Mucosa of stomach (tissue), 1 donor: ENCODE measurements around the gene RNF103.

Experiments
- H3K27me3 ChIP-seq: one replicate; pipeline ENCODE4 v1.7.0; 2013; ENCODE audit warnings: mild to moderate bottlenecking, low read length; ENCODE audit not compliant: control insufficient read depth, insufficient read depth
- H3K36me3 ChIP-seq: one replicate; pipeline ENCODE4 v1.7.0; 2013; ENCODE audit warnings: low read length; ENCODE audit not compliant: control insufficient read depth, insufficient read depth
- H3K4me1 ChIP-seq: one replicate; pipeline ENCODE4 v1.7.0; 2013; ENCODE audit warnings: mild to moderate bottlenecking, low read length; ENCODE audit not compliant: control insufficient read depth, insufficient read depth
- H3K4me3 ChIP-seq: one replicate; pipeline ENCODE4 v1.7.0; 2013; ENCODE audit warnings: low read length
- H3K9ac ChIP-seq: one replicate; pipeline ENCODE4 v1.7.0; 2013; ENCODE audit warnings: mild to moderate bottlenecking, low read length, moderate library complexity
- H3K9me3 ChIP-seq: one replicate; pipeline ENCODE4 v1.7.0; 2013; ENCODE audit warnings: mild to moderate bottlenecking, low read length, moderate library complexity; ENCODE audit not compliant: control insufficient read depth
- donor health status: Pancreatic carcinoma.

Gene RNF103

DNA sequence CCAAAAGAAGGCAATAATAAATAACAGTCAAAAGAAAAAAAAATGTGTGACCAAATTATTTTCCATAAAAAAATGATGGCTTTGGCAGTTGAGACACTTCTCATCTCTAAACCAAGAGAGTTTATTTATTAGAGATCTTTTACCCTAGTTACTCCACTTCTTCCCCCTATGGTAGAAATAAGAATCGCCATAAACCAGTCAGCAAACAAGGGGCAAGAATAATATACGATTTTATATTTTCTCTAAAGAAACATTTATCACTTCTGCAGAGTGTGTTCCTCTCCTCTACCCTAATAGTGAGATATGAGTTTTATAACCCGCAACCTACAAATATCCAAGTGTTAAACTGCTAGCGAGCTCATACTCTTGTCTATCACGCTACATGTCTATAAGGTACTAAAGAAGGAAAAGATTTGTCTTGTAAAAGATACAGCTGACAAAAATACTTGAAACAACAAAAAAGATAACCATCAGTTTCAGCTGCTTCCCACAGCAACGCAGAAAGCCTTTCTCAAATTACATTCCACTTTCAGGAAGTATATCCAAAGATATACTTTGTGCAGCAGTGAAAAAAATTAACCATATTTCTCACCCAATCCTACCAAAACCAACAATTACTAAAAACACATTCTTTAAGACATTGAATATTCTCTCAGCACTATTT lies 2.3 kb downstream of the RNF103 start:
- Histone ChIP-seq H3K4me1 (peaks cover 24% of the 10 kb centered on the region), H3K4me3 (peak overlapping the region; percentile 75), H3K9ac (peak overlapping the region; percentile 99)

DNA sequence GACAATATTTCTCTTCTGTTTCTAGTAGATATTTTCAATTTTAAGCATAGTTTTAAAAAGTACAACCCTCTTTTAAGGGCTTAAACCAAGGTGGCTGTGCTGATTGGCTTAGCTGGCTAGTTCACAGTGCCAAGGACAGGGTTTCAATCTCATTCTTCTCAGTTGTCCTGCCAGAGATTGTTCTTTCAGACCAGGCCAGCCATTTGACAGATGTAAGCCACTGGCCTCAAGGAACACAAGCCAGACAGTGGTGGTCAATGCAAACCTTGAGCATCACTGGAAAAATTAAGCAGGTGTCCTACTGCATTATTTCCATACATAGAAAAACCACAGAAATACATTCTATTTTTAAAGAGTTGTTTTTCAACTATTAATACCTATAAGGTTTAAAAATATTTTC lies 5.9 kb downstream of the RNF103 start:
- peaks cover 14% of the 10 kb centered on the region for H3K4me1 ChIP-seq
- no peaks in the 10 kb centered on the region for H3K9me3 ChIP-seq
- no peak overlapping the region for H3K4me3 ChIP-seq
- H3K9ac ChIP-seq: no peak overlapping the region
- no peaks in the 10 kb centered on the region for H3K36me3 ChIP-seq
- H3K27me3 ChIP-seq: no peaks in the 10 kb centered on the region

More for the DNA sequence above, 2.3 kb downstream of the RNF103 start:
- H3K9me3 ChIP-seq: no peaks in the 10 kb centered on the region
- H3K27me3 ChIP-seq: no peaks in the 10 kb centered on the region
- H3K36me3 ChIP-seq: no peaks in the 10 kb centered on the region

DNA sequence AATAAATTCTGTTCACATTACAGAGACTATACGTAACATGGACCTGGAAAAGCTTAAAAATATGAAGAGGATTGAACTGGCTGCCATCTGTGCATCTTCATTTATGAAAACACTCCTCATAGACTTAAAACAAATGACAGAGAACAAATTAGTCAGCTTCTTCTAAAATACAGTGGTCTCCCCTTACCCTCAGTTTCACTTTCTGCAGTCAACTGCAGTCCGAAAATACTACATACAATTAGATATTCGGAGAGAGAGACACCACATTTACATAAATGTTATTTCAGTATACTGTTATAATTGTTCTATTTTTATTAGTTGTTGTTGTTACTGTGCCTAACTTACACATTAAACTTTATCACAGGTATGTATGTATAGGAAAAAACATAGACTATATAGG lies 6.5 kb downstream of the RNF103 start:
- Histone ChIP-seq H3K9me3 (no peaks in the 10 kb centered on the region), H3K27me3 (no peaks in the 10 kb centered on the region), H3K9ac (no peak overlapping the region), H3K4me3 (no peak overlapping the region), H3K4me1 (peaks cover 14% of the 10 kb centered on the region), H3K36me3 (no peaks in the 10 kb centered on the region)

DNA sequence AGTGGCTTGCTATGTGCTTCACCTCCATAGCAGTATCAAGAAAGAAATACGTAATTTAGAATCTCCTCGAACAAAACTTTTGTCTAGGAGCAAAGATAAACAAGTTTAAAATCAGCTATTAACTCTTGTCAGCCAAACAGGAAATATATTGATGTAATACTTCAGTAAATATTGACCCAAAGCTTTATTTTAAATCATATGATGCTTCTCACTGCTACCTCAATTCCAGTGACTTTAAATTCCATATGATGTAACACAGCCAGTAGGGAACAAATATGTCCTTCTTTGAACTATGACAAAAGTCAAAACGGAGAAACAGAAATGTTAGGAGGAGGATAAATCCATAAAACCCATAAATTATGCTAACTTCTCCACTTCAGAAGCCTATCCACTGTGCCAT lies 7.2 kb downstream of the RNF103 start:
- no peaks in the 10 kb centered on the region for H3K36me3 ChIP-seq
- no peaks in the 10 kb centered on the region for H3K27me3 ChIP-seq
- H3K9me3 ChIP-seq: no peaks in the 10 kb centered on the region
- no peak overlapping the region for H3K4me3 ChIP-seq
- H3K4me1 ChIP-seq: peaks cover 14% of the 10 kb centered on the region
- H3K9ac ChIP-seq: no peak overlapping the region

DNA sequence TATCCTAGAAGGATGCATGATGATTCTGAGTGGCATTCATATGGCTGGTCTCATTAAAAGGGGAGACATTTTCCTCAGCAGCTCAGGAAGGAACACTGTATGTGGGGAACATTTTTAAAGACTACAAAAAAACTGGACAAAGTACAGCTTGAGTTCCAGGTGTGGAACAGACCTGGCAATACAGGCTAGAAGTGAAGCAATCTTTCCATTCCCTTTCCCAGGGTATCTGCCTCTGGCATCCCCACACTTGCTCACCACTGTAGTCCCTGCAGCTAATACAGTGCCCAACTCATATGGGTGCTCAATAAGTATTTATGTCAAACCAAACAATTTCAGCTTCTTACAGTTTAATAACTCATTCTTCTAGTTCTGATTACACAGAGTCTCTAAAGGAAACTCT lies 8.1 kb downstream of the RNF103 start:
- Histone ChIP-seq H3K27me3 (no peaks in the 10 kb centered on the region), H3K36me3 (no peaks in the 10 kb centered on the region), H3K4me1 (peaks cover 14% of the 10 kb centered on the region), H3K9me3 (no peaks in the 10 kb centered on the region), H3K9ac (no peak overlapping the region), H3K4me3 (no peak overlapping the region)

DNA sequence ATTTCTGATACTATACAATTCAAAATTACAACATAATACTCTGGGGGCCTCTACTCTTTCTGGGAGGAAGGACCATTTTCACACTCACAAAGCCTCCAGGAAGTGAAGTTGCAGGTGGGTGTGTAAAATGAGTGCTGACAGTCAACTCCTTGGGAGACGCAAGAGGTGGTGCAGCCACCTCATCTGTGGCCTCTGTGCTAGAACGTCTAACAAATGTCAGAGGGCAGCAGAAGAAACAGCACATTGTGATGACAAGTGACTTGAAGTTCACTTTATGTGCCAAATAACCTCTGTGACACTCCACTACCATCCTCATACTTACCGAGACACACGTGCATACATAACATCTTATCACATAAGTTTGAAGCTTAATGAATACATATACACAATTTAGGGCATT lies 10.2 kb downstream of the RNF103 start:
- H3K36me3 ChIP-seq: peaks cover 13% of the 10 kb centered on the region
- H3K9me3 ChIP-seq: no peaks in the 10 kb centered on the region
- H3K4me3 ChIP-seq: no peak overlapping the region
- H3K27me3 ChIP-seq: no peaks in the 10 kb centered on the region
- peaks cover 12% of the 10 kb centered on the region for H3K4me1 ChIP-seq
- H3K9ac ChIP-seq: no peak overlapping the region

DNA sequence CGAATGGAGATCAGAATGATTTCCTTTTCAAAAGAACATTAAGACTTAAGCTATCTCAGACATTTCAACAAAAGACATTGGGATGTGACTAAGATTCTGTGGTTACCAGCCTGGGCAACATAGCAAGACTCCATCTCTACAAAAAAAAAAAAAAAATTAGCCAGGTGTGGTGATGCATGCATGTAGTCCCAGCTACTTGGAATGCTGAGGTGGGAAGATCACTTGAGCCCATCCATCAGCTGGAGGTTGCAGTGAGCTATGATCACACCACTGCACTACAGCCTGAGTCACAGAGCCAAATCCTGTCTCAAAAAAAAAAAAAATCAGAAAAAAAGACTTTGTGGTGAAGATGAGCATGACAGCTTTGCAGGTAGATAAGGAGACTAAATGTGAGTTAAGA lies 12.8 kb downstream of the RNF103 start:
- H3K4me1 ChIP-seq: peaks cover under 1% of the 10 kb centered on the region
- H3K27me3 ChIP-seq: no peaks in the 10 kb centered on the region
- no peaks in the 10 kb centered on the region for H3K9me3 ChIP-seq
- no peak overlapping the region for H3K4me3 ChIP-seq
- no peak overlapping the region for H3K9ac ChIP-seq
- peaks cover 14% of the 10 kb centered on the region for H3K36me3 ChIP-seq

DNA sequence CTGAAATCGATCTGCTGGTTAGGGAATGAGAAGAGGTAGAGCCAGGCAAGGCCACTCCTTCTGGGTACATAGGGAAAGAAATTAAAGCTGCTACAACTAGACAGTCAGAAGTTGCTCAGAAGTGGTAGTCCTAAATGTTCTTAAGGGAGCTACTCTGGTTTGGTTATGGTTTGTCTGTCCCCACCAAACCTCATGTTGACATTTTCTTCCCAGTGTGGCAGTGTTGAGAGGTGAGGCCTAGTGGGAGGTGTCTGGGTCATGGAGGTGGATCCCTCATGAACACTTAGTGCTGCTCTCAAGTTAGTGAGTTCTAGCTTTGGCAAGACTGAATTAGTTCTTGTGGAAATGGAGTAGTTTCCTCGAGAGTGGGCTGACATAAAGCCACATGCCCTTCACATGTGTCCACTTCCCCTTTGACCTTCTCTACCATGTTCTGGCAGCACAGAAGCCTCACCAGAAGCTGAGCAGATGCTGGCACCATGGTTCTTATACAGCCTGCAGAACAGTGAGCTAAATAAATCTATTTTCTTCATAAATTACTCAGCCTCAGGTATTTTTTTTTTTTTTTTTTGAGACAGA lies 14.7 kb downstream of the RNF103 start:
- H3K36me3 ChIP-seq: peaks cover 20% of the 10 kb centered on the region
- no peaks in the 10 kb centered on the region for H3K4me1 ChIP-seq
- no peak overlapping the region for H3K9ac ChIP-seq

DNA sequence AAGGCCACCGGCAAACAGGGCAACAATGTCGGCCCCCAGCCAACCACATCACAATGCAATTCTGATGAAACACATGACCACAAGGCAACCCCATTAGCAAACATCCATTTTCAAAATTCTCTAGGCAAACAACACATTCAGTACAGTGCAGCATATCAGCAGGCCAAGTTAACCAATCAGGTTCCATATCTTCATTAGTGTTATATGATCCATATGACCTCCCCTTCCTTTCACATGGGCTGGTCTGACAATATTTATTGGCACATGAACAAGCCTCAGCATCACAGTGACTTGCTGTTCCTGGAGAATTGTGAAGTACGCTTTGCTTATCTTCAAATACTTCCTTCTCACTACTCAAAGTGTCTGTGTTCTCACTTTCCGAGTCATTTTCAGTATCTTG lies 19.8 kb downstream of the RNF103 start:
- peaks cover 13% of the 10 kb centered on the region for H3K36me3 ChIP-seq
- H3K9me3 ChIP-seq: no peaks in the 10 kb centered on the region
- H3K27me3 ChIP-seq: no peaks in the 10 kb centered on the region
- H3K4me1 ChIP-seq: no peaks in the 10 kb centered on the region
- H3K9ac ChIP-seq: no peak overlapping the region
- H3K4me3 ChIP-seq: no peak overlapping the region

More for the DNA sequence above, 14.7 kb downstream of the RNF103 start:
- Histone ChIP-seq H3K9me3 (no peaks in the 10 kb centered on the region), H3K4me3 (no peak overlapping the region), H3K27me3 (no peaks in the 10 kb centered on the region)

DNA sequence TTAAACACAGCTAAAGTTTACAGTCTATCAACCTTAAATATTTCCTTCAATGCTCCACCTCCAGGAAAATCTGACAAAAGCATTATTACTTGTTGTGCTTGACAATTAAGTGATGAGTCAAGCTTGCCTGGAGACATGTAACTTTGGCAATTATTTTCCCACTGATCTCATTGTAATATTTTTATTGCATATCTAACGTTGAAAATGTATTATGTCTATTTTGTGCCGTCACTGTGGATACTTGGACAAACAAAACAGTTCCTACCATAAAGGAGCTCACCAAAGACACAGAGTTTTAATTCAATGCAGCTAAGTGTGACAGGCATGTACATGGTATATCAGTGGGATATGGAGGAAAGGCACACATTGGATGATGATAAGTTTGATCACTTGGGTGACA lies 24.7 kb downstream of the RNF103 start:
- Histone ChIP-seq H3K36me3 (peaks cover 3% of the 10 kb centered on the region), H3K9me3 (no peaks in the 10 kb centered on the region), H3K9ac (no peak overlapping the region), H3K27me3 (no peaks in the 10 kb centered on the region), H3K4me3 (no peak overlapping the region), H3K4me1 (no peaks in the 10 kb centered on the region)

DNA sequence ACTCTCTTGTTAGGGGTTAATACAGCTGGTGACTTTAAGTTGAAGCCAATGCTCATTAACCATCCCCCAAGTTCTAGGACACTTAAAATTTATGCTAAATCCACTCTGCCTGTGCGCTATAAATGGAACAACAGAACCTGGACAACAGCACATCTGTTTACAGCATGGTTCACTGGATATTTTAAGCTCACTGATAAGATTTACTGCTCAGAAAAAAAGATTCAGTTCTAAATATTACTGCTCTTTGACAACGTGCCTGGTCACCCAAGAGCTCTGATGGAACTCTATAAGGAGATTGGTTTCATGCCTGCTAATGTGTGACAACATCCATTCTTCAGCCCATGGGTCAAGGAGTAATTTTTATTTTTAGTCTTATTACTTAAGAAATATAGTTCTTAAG lies 27.5 kb downstream of the RNF103 start:
- Histone ChIP-seq H3K36me3 (no peaks in the 10 kb centered on the region), H3K27me3 (no peaks in the 10 kb centered on the region), H3K9ac (no peak overlapping the region), H3K4me1 (no peaks in the 10 kb centered on the region), H3K9me3 (no peaks in the 10 kb centered on the region), H3K4me3 (no peak overlapping the region)

DNA sequence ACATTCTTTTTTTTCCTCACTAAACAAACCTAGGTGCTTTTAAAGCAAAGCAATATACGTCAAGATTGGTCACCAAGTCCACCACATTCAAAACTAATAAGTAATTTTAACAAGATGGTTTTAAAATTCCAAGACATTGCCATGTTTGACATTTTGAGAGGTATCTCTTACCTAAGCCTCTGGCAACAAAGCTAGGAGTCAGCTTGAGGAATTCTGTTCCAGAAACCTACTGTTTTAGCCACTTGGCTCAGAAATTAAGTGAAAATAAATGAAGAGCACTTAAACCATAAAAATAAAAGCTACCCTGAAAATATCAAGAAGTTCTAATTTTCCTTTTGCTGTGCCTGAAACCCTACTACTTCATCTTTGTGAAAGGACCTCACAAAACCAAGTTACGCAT lies 30.4 kb downstream of the RNF103 start:
- H3K9me3 ChIP-seq: no peaks in the 10 kb centered on the region
- H3K4me1 ChIP-seq: no peaks in the 10 kb centered on the region
- no peaks in the 10 kb centered on the region for H3K36me3 ChIP-seq

More for the DNA sequence above, 30.4 kb downstream of the RNF103 start:
- no peaks in the 10 kb centered on the region for H3K27me3 ChIP-seq
- no peak overlapping the region for H3K9ac ChIP-seq
- H3K4me3 ChIP-seq: no peak overlapping the region
